IPS-18c (cell line): Measurements from ENCODE around the gene SLC9A8.

Source experiments
- H3K4me3 ChIP-seq: 2 replicates; pipeline ENCODE4 v1.7.0; 2013; ENCODE audit warnings: low read depth, mild to moderate bottlenecking, low read length, moderate library complexity; ENCODE audit not compliant: insufficient read depth
- H3K9me3 ChIP-seq: one replicate; pipeline ENCODE4 v1.6.1; 2013; ENCODE audit warnings: mild to moderate bottlenecking, low read length, moderate library complexity; ENCODE audit not compliant: control insufficient read depth, insufficient read depth

The SLC9A8 gene

GRCh38 chr20:49877386-49877921 lies 64.8 kb downstream of the SLC9A8 start:
- H3K9me3 ChIP-seq = no peaks in the 10 kb centered on the region

DNA sequence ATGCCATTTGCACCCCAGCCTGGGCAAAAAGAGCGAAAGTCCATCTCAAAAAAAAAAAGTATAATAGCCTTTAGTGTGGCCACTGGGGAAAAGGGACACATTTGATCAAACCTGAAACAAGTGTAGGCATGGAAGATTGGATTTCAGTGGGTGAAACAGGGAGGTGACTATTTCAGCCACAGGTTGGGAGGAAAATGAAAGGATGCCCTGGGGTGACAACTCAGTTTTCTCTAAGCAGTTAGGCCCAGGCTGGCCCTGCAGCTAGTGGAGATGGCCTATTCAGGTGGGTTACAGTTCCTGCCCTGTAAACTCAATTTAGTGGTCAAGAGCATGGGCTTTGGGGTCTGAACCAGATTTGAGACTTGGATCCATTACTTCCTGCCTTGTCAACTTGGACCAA lies 66.3 kb downstream of the SLC9A8 start:
- H3K9me3 ChIP-seq = no peaks in the 10 kb centered on the region
- no peak overlapping the region for H3K4me3 ChIP-seq

More at GRCh38 chr20:49877386-49877921, 64.8 kb downstream of the SLC9A8 start:
- H3K4me3 ChIP-seq = no peak overlapping the region

DNA sequence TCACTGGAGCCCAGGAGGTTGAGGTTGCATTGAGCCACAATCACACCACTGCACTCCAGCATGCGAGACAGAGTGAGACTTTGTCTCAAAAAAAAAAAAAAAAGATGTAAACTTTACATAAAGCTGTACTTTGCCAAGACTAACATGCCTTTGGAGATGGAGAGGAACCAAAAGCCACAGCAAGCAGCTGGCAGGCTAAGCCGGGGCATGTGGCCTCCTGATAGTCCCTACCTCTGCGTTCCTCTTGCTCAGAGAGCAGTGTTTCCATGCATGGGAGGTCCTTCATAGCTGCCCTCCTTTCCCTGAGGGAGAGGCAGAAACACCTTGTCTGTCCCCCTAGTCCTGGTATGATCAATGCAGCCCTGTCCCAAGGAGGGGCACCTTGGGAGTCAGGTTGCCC lies 67.5 kb downstream of the SLC9A8 start:
- Histone ChIP-seq H3K9me3 (no peaks in the 10 kb centered on the region), H3K4me3 (no peak overlapping the region)

DNA sequence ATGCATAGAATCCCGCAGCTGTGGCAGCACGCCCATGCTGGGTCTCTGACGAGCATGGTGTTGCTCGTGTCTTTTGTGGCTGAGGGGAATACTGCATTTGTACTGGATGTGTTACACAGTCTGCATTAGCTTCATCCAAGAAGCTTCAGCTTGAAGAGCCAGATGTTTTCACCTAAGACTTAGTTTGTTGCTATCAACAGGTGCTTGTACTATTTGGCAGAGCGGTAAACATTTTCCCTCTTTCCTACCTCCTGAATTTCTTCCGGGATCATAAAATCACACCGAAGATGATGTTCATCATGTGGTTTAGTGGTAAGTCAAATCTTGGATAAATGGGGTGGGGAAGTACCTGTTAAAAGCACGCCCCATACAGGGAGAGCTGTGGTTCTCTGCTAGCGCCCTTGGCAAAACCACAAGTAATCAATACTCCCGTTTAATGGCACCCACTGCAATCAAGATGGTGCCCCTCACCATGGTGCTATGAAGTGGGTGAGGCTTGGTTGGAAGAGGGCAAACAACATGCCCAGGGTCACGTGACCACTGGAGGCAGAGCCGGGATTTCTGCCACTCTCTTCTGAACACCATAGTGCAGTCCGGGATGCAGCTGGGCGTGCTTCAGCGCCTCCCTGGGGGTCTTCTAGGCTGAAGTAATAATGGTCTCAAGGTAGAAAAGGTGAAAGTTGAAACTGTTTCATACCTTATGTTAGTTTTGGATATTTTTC lies 68.3 kb downstream of the SLC9A8 start:
- Histone ChIP-seq H3K4me3 (no peak overlapping the region), H3K9me3 (no peaks in the 10 kb centered on the region)

- Histone ChIP-seq H3K9me3 (no peaks in the 10 kb centered on the region), H3K4me3 (no peak overlapping the region)
These were observed 69.7 kb downstream of the SLC9A8 start for GRCh38 chr20:49882171-49882970.

DNA sequence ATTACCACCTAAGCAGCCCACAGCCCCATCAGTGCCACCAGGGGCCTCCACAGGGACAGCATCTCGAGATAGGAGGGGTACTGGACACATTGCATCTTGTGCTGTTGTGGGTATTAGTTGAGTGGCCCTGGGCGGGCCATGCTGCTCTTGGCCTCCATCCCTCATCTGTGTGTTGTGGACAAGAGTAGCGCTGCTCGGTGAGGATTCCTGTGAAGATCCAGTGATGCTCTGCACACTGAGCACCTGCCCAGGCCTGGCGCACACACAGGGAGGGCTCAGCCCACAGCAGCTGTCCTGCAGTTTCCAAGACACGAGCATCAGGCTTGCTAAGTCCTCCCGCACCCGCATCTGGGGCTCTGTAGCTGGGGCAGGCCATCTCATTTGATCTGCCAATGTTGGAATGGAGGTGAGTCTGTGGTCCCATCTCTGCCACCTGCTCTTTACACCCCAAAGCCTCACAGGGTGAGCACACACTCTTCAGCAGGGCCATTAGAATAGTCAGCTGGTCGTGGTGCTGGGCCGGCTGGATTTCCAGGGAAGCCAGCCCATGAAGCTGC lies 70.7 kb downstream of the SLC9A8 start:
- no peaks in the 10 kb centered on the region for H3K9me3 ChIP-seq
- H3K4me3 ChIP-seq = no peak overlapping the region

DNA sequence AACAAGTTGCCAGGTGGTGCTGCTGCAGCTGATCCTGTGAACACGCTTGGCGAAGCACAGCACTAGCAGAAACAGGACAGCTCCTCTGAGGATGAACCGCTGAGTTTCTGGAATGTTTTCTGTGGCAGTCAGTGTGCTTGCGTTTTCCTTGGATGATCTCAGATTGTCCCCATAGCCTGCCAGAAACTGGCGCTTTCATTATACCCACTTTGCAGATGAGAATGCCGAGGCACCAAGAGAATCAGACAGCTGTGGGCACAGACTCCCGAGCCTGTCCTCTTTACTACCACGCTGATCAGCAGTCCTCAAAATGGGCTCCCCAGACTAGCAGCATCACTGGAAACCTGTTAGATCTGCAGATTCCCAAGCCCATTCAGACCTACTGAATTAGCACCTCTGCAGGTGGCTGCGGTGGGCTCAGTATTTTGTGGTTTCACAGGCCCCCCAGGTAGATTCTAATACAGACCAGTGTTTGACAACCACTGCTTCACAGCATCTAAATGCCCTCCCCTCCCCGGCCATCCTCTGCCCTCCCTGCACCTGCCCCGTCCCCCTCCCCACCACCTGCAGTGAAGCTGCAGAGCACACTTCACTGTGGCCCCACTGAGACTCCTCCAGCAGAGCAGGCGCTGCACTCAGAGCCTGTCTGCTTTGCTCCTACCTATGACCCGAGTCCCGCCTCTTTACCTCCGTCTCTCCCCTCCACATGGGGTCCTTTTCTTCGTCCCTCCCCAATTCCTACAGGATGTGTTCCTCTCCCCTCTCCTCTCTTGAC lies 73.1 kb downstream of the SLC9A8 start:
- no peaks in the 10 kb centered on the region for H3K9me3 ChIP-seq
- no peak overlapping the region for H3K4me3 ChIP-seq

DNA sequence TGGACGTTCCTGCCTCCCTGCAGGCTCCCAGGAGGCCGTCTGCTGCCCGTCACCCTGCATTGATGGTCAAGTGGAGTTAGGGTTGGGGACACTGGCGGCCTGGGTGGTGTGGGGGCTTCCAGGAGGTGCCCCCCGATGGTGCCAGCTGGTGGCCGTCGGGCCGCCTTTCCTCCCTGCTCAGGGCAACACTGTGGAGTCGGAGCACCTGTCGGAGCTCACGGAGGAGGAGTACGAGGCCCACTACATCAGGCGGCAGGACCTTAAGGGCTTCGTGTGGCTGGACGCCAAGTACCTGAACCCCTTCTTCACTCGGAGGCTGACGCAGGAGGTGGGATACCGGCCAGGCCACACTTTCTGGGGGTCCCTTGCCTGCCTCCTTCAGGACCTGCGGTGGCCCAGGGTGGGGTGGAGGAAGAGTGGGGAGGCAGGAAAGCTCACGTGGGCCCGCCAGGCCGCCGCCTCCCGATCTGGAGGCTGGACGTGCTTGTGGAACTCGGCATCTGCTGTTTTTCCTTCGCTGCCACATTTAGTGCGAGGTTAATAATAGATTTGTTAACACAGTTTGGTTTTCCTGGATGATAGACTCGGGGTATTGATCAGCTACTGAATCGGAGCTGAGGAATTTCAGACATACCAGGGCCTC lies 74.1 kb downstream of the SLC9A8 start:
- H3K4me3 ChIP-seq = no peak overlapping the region
- H3K9me3 ChIP-seq = no peaks in the 10 kb centered on the region

- H3K9me3 ChIP-seq = no peaks in the 10 kb centered on the region
- H3K4me3 ChIP-seq = no peak overlapping the region
These were observed 74.9 kb downstream of the SLC9A8 start for GRCh38 chr20:49887251-49888211.

- Histone ChIP-seq H3K9me3 (no peaks in the 10 kb centered on the region), H3K4me3 (no peak overlapping the region)
These were observed 75.8 kb downstream of the SLC9A8 start for GRCh38 chr20:49888212-49889000.

- H3K4me3 ChIP-seq = no peak overlapping the region
- H3K9me3 ChIP-seq = no peaks in the 10 kb centered on the region
These were observed 76.6 kb downstream of the SLC9A8 start for GRCh38 chr20:49889001-49889934.

- no peak overlapping the region for H3K4me3 ChIP-seq
- H3K9me3 ChIP-seq = no peaks in the 10 kb centered on the region
These were observed 77.3 kb downstream of the SLC9A8 start for GRCh38 chr20:49889935-49890333.

- Histone ChIP-seq H3K9me3 (no peaks in the 10 kb centered on the region), H3K4me3 (no peak overlapping the region)
These were observed 78.1 kb downstream of the SLC9A8 start for GRCh38 chr20:49890471-49891361.
